K562 (cell line): ENCODE results near the gene CDK5R1.

Experiments used
- CAMTA2 ChIP-seq: fragments of 250-450 bp; sonication (Bioruptor Pico); conservative IDR thresholded peaks from 2 replicates; pipeline ENCODE4 v1.5.1; 2022
- CTCF ChIP-seq, 3 experiments: IDR thresholded peaks in 2 of 3; conservative IDR thresholded peaks in 1 of 3; 2 replicates each; pipeline ENCODE4 v1.5.1; 2011 to 2012; ENCODE audit warnings: low read length in 3 of 3, mild to moderate bottlenecking in 3 of 3, control low read depth in 2 of 3, improper control_type of control experiment in 1 of 3, inconsistent platforms in 1 of 3, low read depth in 1 of 3, mixed read lengths in 1 of 3, moderate library complexity in 1 of 3; ENCODE audit not compliant: insufficient read depth in 2 of 3
- EP300 ChIP-seq: IDR thresholded peaks from 2 replicates; pipeline ENCODE4 v1.6.1; 2012; ENCODE audit warnings: low read length, improper control_type of control experiment
- HLTF ChIP-seq: fragments of 450-650 bp; IDR thresholded peaks from 2 replicates; pipeline ENCODE4 v1.6.1; 2016
- JUNB ChIP-seq: fragments of 450-650 bp; formaldehyde crosslinking; conservative IDR thresholded peaks from 2 replicates; pipeline ENCODE4 v1.4.0; 2020; ENCODE audit warnings: mild to moderate bottlenecking
- POLR2A ChIP-seq: fragments of 450-650 bp; conservative IDR thresholded peaks from 2 replicates; pipeline ENCODE4 v1.6.1; 2016
- SP1 ChIP-seq: sonication (generic); formaldehyde crosslinking; IDR thresholded peaks from 2 replicates; pipeline ENCODE4 v1.8.1; 2022; ENCODE audit warnings: mild to moderate bottlenecking, missing genetic modification reagents
- ZBED1 ChIP-seq: IDR thresholded peaks from 2 replicates; pipeline ENCODE4 v1.6.1; 2014
- ZFP30 ChIP-seq: fragments of 250-450 bp; sonication (Bioruptor Pico); IDR thresholded peaks from 2 replicates; pipeline ENCODE4 v1.8.0; 2022; ENCODE audit warnings: moderate library complexity, mild to moderate bottlenecking, inconsistent platforms, borderline replicate concordance
- ZNF175 ChIP-seq: fragments of 200-800 bp; sonication (Bioruptor generic); IDR thresholded peaks from 2 replicates; pipeline ENCODE4 v1.6.1; 2016; ENCODE audit warnings: low read depth, mild to moderate bottlenecking, missing genetic modification characterization, missing compliant biosample characterization
- ZNF592 ChIP-seq: fragments of 450-650 bp; IDR thresholded peaks from 2 replicates; pipeline ENCODE4 v1.6.1; 2017; ENCODE audit warnings: antibody characterized with exemption, mild to moderate bottlenecking

- no peak for TF ChIP-seq CAMTA2 (CRISPR knock-in tag)
- TF ChIP-seq EP300: no peak
- no peak for TF ChIP-seq SP1 (CRISPR knock-in tag)
- no peak for TF ChIP-seq HLTF
- no peak for TF ChIP-seq CTCF (IDR thresholded peaks at IDR 0.05 in 2 of 3, conservative IDR thresholded peaks at IDR 0.05 in 1 of 3; ENCODE audit: insufficient read depth in 2 of 3, low read depth in 1 of 3, low read length in 3 of 3)
- TF ChIP-seq ZBED1: no peak
- no peak for TF ChIP-seq JUNB
- no peak for TF ChIP-seq ZNF592
- TF ChIP-seq POLR2A: no peak
- TF ChIP-seq ZNF175: no peak
- no peak for TF ChIP-seq ZFP30 (CRISPR knock-in tag)
These were observed 23.5 kb upstream of the CDK5R1 start for GRCh38 chr17:32463304-32463703.
